ENCODE measurements around the gene FOXP1.

Gene FOXP1

DNA sequence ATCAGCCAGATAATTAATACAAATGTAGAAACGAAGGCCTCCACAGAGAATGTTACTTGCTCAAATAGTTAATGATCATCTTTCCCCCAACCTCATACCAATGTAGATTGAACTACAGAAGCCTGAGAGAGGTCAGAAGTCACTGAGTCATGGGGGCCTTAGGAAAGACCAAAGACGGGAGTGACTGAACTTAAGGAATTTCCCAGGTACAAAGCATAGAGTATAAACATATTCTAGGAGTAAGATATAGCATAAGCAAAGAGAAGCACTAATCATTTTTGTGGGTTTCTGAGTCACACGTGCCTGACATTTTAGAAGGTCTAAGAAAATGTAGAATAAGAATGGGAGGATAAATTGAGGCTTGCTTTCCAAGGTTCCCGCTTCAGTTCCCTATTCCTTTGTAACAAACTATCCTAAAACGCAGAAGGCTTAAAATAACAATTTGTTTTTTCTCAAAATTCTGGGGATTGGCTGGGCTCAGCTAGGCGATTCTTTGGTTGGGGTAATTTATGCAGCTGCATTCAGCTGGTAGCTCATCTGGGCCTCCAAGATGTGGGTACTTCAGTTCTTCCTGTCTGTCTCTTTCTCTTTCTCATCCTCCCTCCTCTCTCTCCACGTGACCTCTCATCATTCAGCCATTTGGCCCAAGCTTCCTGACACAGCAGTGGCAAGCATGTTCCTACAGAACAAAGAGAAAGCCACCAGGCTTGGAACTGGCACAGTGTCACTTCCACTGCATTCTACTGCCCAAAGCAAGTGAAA lies 422.6 kb downstream of the FOXP1 start:
- FAIRE-seq: no peak

- no peak for FAIRE-seq
Measured at GRCh38 chr3:71156062-71156665, 427.4 kb downstream of the FOXP1 start.

GRCh38 chr3:71154846-71155245 lies 428.7 kb downstream of the FOXP1 start:
- FAIRE-seq: no peak

DNA sequence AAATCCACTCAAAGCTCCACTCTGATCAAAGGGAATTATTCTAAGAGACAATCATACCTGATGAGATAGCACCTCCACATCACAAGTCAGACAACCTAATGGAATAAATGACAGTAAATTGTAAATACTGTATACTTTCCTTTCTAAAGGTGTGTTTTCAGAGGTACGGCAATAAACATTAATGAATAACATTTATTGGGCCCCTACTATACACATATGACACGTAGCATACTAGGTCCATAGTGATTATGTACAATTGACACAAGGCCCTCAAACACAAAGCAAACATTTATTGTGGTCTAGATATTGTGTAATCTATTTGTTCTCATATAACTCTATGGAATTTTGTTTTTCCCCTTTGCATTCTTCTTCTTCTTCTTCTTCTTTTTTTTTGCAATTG lies 429.8 kb downstream of the FOXP1 start:
- FAIRE-seq: no peak

- no peak for FAIRE-seq
Measured at GRCh38 chr3:71152892-71153265, 430.6 kb downstream of the FOXP1 start.

GRCh38 chr3:71152039-71152891 lies 431.3 kb downstream of the FOXP1 start:
- FAIRE-seq: no peak

DNA sequence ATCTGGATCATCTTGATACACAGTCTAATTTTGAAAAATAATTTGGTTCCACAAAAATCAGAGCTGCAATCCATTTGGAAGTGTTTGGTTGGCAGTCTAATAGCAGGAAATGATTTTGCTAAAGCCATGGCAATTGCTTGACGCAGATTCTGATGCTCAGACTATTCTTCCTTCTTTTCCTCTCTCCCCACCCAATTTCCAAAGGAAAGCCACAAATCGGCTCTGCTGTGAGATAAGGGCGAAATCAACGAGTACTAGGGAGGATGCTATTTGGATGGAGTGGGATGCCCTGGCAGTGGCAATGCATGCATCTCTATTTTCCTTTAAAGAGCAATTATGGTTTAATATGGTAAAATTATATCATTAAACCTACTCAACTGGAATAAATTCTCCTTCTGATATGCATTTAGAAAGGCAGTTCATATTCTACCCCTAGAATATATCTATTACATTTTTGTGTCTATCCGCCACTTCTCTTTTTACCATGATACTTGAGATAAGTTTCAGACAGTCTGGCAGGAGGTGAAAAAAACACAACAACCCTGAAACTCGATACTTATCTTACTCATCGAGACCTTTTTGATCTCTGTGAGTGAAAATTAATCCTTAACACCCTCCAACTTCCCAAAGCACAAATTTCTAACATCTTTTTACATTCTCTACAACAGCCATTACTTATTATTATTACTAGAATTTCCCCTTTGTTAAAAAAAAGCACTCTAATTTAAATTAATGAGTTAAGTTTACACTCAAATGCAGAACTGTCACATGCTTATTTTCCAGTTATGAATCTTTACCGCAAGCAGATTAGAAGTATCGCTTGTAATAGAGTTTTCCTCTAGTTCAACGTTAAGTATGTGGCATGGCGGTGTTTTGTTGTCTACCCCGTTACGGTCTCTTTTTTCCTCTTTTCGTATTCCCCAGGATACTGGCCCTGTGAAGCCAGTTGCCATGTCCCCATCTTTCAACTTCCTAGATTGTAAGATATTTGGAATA lies 433.3 kb downstream of the FOXP1 start:
- no peak for FAIRE-seq

GRCh38 chr3:71148455-71149060 lies 435.0 kb downstream of the FOXP1 start:
- no peak for FAIRE-seq

DNA sequence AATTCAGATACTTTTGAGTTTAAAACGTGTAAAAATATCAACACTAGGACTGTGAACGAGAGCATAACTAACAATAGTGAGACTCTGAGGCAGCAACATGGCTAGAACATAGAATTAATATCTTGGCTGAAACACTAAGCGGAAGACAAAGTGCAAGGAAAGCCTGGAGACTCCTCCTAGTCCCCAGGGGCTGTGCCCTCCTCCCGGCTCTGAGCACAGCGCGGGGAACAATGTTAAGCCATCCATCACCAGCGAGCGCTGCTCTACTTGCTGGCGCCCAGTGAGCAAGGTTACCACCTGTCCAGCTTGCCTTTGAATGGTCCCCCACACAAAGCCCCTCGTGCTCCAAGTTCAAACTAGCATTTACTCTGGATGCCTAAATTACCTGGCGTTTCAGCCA lies 436.9 kb downstream of the FOXP1 start:
- FAIRE-seq: no peak

DNA sequence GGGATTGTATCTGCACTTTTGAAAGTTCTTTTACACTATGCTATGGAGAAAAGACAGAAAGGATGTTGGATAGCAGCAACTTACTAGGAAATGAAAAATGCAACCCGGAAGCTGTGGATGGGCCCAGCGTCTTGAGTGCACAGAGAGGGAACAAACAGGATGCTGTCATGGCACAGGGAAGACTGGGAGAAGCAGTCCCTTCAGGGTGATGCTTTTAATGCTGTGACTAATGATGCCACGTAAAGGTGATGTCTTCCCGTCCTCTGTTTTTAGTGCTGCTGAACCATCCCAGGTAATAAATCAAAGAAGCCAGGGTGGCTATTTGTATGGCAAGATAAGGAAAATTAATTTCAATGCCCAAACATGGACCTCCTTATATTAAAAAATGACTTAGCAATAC lies 437.6 kb downstream of the FOXP1 start:
- FAIRE-seq: no peak

- no peak for FAIRE-seq
Measured at GRCh38 chr3:71144525-71145253, 438.8 kb downstream of the FOXP1 start.

- no peak for FAIRE-seq
Measured at GRCh38 chr3:71143493-71143892, 440.0 kb downstream of the FOXP1 start.

GRCh38 chr3:71142441-71143161 lies 440.9 kb downstream of the FOXP1 start:
- no peak for FAIRE-seq

- FAIRE-seq: no peak
Measured at GRCh38 chr3:71140477-71140876, 443.1 kb downstream of the FOXP1 start.

DNA sequence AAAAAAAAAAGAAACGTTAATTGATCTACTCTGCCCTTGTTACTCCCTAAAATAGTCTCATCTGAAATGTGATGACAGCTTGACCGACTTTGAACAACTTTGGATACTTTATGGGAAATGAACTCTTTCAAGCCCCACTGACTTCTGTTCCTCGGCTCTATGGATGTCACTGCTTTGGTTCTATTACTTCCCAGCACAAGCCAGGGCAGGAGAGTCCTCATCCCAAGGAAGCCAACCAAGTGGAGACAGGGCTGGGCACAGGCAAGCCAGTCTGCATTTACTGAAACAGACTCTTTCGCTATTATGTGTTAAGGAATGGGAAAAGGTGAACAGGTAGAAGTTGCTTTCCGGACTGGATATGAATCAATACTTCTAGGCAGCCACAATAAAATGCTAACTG lies 444.0 kb downstream of the FOXP1 start:
- FAIRE-seq: no peak

DNA sequence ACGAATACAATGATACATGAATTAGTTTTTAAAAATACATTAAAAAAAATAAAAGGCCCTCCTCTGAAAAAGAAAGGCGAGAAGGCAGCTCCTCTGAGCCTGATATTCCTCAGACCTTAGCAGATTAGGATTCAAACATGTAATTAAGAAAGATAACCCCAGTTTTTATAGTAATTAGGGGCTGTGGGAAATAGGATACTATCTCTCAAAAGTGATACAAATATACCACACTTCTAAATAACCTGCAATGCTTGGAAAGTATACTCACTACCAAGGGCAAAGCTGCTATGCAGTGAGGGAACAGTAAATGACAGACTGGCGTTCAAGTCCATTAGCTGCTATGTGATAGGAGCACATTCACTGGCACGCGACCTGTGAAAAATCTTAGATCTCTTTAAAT lies 445.1 kb downstream of the FOXP1 start:
- no peak for FAIRE-seq

- FAIRE-seq: no peak
Measured at GRCh38 chr3:71136276-71136675, 447.3 kb downstream of the FOXP1 start.

DNA sequence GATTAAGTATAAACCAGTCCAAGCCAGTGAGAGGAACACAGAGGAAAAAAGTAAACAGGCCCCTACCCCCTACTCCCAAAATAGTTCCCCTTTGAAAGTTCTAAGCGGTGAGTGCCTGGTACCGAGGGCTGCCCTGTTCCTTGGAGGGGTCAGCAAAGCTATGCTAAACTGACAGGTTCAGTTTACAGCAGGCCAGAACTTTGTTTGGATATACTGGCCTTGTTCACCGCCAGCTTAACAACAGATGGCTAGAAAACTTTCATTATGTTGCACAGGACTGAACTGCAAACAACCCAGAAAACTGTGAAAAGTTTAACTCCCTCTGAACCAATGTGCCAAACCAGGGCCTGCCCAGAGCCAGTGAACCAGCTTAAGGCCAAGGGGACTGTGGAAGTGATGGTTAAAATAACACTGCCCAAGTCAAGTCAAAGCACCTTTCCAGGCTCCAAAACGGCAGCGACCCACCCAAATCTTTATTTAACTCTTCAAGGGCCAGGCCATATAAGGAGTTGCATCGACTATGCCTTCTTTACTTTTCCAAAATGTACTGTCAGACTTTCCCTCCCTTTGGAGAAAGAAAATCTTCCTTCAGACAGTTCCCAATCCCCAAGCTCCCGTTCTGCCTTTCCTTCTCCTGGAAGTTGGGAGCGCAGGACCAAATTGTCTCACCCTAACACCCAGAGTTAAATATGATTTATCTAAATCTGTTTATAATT lies 448.0 kb downstream of the FOXP1 start:
- FAIRE-seq: no peak

GRCh38 chr3:71134521-71134920 lies 449.0 kb downstream of the FOXP1 start:
- no peak for FAIRE-seq

DNA sequence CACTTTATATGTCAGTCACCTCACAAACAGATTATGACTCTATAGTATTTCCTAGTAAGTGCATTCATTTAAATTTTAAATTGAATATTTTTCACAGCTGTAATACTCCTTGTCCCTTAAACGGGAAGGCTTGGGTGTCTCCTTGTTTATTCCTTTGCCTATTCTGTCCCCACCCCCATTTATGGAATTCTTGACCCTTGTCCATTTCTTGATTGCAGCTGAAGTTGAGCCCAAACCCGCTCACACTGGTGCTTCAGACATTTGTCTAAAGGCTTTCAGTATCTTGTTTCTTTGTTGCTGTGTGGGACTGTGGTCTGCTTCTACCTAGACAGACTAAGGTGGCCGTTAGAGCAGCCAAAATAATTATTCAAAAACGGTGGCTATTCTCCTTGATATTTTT lies 449.7 kb downstream of the FOXP1 start:
- no peak for FAIRE-seq

All from A204.1 (cell line).